Testis (tissue), 3 donors: ENCODE measurements around the gene SDR42E2. TPM values are rescaled to one million over a fixed set of nuclear protein-coding genes. Genes with fewer than 3 reads are reported as not detected.

ENCODE experiments used
- DNase-seq: peaks from one replicate; pipeline ENCODE4 v3.0.0-alpha.2; 2019
- H3K27ac ChIP-seq, 2 donors: fragments of 200-600 bp; sonication (generic); one replicate each; pipeline ENCODE4 v1.5.1; 2019
- H3K27me3 ChIP-seq: fragments of 200-600 bp; sonication (generic); one replicate; pipeline ENCODE4 v1.5.1; 2019
- H3K36me3 ChIP-seq: fragments of 200-600 bp; sonication (generic); one replicate; pipeline ENCODE4 v1.5.1; 2017; ENCODE audit warnings: low read depth; ENCODE audit errors: missing control alignments
- H3K4me1 ChIP-seq: fragments of 200-600 bp; sonication (generic); one replicate; pipeline ENCODE4 v1.5.1; 2019
- H3K4me3 ChIP-seq, 2 donors: fragments of 200-600 bp; sonication (generic); one replicate each; pipeline ENCODE4 v1.5.1; 2017 to 2019
- H3K9me3 ChIP-seq: fragments of 200-600 bp; sonication (generic); one replicate; pipeline ENCODE4 v1.5.1; 2017
- POLR2A ChIP-seq: fragments of 450-650 bp; IDR thresholded peaks from one replicate; pipeline ENCODE4 v1.6.1; 2017; ENCODE audit warnings: antibody characterized with exemption, mild to moderate bottlenecking, moderate library complexity
- whole genome bisulfite sequencing, 2 donors: methylation state at CpG; one replicate each; pipeline ENCODE4 v1.1.5; 2018; 5-methylcytosine and 5-hydroxymethylcytosine counted together
- intact Hi-C: fragments of 100-400 bp; cut with DNase I; formaldehyde crosslinking; loops from one replicate; pipeline ENCODE4 v1.15.1; 2023; ENCODE audit warnings: low total_unique reads
- polyA plus RNA-seq: library from polyadenylated mRNA; stranded (reverse); fragments of 350-450 nt; fragmentation: Illumina TruSeq; extraction: RNeasy Lipid Tissue Mini Kit (QIAGEN cat#74804); gene quantifications from one replicate; pipeline ENCODE4 v1.2.3, GENCODE V29; 2014; ENCODE audit warnings: low read depth, low replicate concordance; ENCODE audit not compliant: insufficient read depth
- total RNA-seq, 2 donors: library from RNA; depleted of rRNA; stranded (reverse); fragments of >200 nt; gene quantifications; one replicate each; pipeline ENCODE4 v1.2.3, GENCODE V29; 2016
- TF ChIP-seq, protein P1 (sequence below), 3 experiments: fragments of 450-650 bp in 2 of 3; fragments of 200-600 bp in 1 of 3; sonication (generic) in 1 of 3; IDR thresholded peaks; one replicate each; pipeline ENCODE4 v1.5.1; 2016 to 2019; ENCODE audit warnings: antibody characterized with exemption in 3 of 3, mild to moderate bottlenecking in 2 of 3, moderate library complexity in 1 of 3

SDR42E2 gene
- total and polyA plus RNA-seq, 3 donors from 2014 or later = 0.31 to 1.4 (median 0.31) TPM

DNA sequence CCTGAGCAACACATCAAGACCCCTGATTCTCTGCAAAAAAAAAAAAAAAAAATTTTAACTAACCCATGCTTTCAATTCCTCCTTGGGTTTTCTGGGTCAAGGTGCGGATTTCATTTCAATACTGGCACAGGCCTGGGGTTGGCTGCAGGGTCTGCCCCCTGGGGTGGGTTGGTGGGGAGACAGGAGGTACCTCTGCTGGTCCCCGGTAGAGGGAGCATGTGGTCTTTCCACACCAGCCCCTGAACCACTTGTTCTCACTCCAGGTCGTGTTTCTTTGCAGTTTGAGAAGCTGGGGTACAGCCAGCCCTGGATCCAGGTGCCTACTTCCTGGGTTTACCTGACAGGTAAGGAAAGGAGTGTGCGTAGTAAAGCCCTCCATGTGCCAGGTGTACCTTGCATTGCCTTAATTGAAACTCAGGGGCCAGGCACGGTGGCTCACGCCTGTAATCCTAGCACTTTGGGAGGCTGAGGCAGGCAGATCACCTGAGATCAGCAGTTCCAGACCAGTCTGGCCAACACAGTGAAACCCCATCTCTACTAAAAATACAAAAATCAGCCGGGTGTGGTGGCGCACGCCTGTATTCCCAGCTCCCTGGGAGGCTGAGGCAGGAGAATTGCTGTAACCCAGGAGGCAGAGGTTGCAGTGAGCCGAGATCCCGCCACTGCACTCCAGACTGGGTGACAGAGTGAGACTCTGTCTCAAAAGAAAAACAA is 21.8 kb downstream of the SDR42E2 start:
- intact Hi-C loops = loop anchor here (10.0 kb wide), 1 partner anchor 229 kb away; the partner anchor contains the start of gene UQCRC2

DNA sequence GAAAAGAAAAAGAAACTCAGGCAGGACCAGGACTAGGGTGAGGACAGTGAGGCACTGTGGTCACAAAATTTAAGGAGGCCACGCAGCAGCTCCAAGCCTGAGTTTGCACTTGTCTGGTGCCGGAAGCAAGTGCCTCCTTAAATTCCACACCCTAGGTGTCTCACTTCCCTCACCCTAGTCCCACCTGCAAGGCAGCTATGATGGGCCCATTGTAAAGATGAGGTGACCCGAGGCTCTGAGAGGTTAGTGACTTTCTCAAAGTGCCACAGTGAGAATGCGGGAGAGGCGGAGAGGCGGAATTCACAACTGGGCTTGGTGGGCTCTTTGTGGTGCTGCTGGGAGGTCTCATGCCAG is 22.3 kb downstream of the SDR42E2 start:
- WGBS, 2 donors = 89 to 92% methylated on average over 6 of the region's 6 CpGs
- intact Hi-C loops = loop anchor here (10.0 kb wide), 1 partner anchor 230 kb away; the partner anchor contains the start of gene UQCRC2
- Histone ChIP-seq H3K9me3 (no peaks in the 10 kb centered on the region), H3K4me1 (peaks cover 9% of the 10 kb centered on the region), H3K4me3 (no peak overlapping the region), H3K36me3 (no peaks in the 10 kb centered on the region), H3K27ac (no peak overlapping the region), H3K27me3 (no peaks in the 10 kb centered on the region)
- DNase-seq = no peak
- TF ChIP-seq POLR2A = no peak
- TF ChIP-seq, protein P1, sequence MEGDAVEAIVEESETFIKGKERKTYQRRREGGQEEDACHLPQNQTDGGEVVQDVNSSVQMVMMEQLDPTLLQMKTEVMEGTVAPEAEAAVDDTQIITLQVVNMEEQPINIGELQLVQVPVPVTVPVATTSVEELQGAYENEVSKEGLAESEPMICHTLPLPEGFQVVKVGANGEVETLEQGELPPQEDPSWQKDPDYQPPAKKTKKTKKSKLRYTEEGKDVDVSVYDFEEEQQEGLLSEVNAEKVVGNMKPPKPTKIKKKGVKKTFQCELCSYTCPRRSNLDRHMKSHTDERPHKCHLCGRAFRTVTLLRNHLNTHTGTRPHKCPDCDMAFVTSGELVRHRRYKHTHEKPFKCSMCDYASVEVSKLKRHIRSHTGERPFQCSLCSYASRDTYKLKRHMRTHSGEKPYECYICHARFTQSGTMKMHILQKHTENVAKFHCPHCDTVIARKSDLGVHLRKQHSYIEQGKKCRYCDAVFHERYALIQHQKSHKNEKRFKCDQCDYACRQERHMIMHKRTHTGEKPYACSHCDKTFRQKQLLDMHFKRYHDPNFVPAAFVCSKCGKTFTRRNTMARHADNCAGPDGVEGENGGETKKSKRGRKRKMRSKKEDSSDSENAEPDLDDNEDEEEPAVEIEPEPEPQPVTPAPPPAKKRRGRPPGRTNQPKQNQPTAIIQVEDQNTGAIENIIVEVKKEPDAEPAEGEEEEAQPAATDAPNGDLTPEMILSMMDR (IDR thresholded peaks at IDR 0.05) = no peak

More for the DNA sequence above, 21.8 kb downstream of the SDR42E2 start:
- TF ChIP-seq, protein P1 (IDR thresholded peaks at IDR 0.05) = no peak
- no peak for TF ChIP-seq POLR2A
- no peak for DNase-seq
- WGBS, 2 donors = 84 to 88% methylated on average over 11 of the region's 11 CpGs
- Histone ChIP-seq H3K27ac (no peak overlapping the region), H3K36me3 (no peaks in the 10 kb centered on the region), H3K27me3 (no peaks in the 10 kb centered on the region), H3K4me3 (no peak overlapping the region), H3K9me3 (no peaks in the 10 kb centered on the region), H3K4me1 (peaks cover 5% of the 10 kb centered on the region)

DNA sequence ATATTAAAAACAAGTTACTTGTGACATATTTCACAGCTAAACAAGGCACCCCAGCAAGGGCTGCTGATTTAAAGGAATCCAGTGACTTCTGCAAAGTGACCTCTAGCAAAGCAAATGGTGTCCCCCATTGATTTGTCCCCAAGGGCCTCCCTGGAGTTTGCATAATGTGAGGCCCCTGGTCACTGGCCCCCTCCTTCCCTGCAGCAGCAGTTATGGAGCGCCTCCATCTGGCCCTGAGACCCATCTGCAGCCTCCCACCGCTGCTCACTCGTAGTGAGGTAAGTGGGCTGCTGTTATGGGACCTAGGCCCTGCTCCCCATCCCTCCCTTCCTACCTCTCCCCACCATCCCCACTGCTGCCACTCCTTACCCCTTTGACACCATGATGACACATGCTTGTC is 24.2 kb downstream of the SDR42E2 start:
- peaks cover 11% of the 10 kb centered on the region for H3K4me1 ChIP-seq
- no peaks in the 10 kb centered on the region for H3K27me3 ChIP-seq
- no peaks in the 10 kb centered on the region for H3K9me3 ChIP-seq
- WGBS, 2 donors = 77 to 78% methylated on average over 3 of the region's 3 CpGs
- no peaks in the 10 kb centered on the region for H3K36me3 ChIP-seq
- DNase-seq = no peak
- no peak overlapping the region for H3K4me3 ChIP-seq
- intact Hi-C loops = loop anchor here (10.0 kb wide), 1 partner anchor 232 kb away; the partner anchor contains the start of gene UQCRC2
- H3K27ac ChIP-seq = no peak overlapping the region
- TF ChIP-seq, protein P1 (IDR thresholded peaks at IDR 0.05) = no peak
- no peak for TF ChIP-seq POLR2A

DNA sequence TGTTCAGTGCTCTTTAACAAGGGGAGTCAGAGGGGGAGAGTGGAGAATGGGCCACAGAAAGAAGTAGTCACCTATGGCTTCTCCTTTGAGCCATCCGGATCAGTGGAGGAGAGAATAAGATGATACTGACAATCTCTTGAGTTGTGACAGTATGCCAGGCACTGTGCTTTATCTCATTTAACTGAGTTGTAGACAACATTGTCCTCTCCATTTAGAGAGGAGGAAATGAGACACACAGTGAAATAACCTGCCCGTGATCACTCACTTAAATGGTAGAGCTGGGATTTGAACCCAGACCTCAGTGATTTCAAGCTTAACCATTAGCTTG is 25.9 kb downstream of the SDR42E2 start:
- H3K4me1 ChIP-seq = peaks cover 15% of the 10 kb centered on the region
- no peak for DNase-seq
- H3K27ac ChIP-seq = no peak overlapping the region
- TF ChIP-seq, protein P1 (IDR thresholded peaks at IDR 0.05) = no peak
- TF ChIP-seq POLR2A = no peak
- no peaks in the 10 kb centered on the region for H3K27me3 ChIP-seq
- WGBS, 2 donors = 73 to 80% methylated on average over 2 of the region's 2 CpGs
- H3K9me3 ChIP-seq = no peaks in the 10 kb centered on the region
- intact Hi-C loops = loop anchor here (10.0 kb wide), 1 partner anchor 233 kb away; the partner anchor contains the start of gene UQCRC2
- no peak overlapping the region for H3K4me3 ChIP-seq
- H3K36me3 ChIP-seq = no peaks in the 10 kb centered on the region
